Small intestine (tissue), 7 donors: ENCODE measurements around the gene REXO4. TPM values are rescaled to one million over a fixed set of nuclear protein-coding genes. Genes with fewer than 3 reads are reported as not detected.
A peak's percentile ranks its signal among the peaks of the same experiment; 100 is the strongest.

ENCODE experiments used
- DNase-seq, 2 donors: peaks; one replicate each; pipeline versions ENCODE4 v3.0.0 to v3.0.0-alpha.2; 2013
- FAIRE-seq: peaks from 2 replicates; lab custom pipeline; 2012; peaks lifted over from hg19 to GRCh38; lab: Jason Lieb, UNC
- H3K27ac ChIP-seq, 3 donors: one replicate each; pipeline ENCODE4 v1.5.1; 2013; ENCODE audit warnings: low read length in 2 of 3, mild to moderate bottlenecking in 2 of 3, control low read depth in 1 of 3, inconsistent platforms in 1 of 3, low read depth in 1 of 3, moderate library complexity in 1 of 3
- H3K27me3 ChIP-seq, 3 donors: one replicate each; pipeline ENCODE4 v1.6.1; 2013; ENCODE audit warnings: low read length in 3 of 3, inconsistent platforms in 1 of 3; ENCODE audit not compliant: control insufficient read depth in 3 of 3, insufficient read depth in 3 of 3
- H3K36me3 ChIP-seq, 3 donors: one replicate each; pipeline ENCODE4 v1.6.1; 2013; ENCODE audit warnings: low read length in 3 of 3, inconsistent platforms in 1 of 3, low read depth in 1 of 3, mild to moderate bottlenecking in 1 of 3, moderate library complexity in 1 of 3; ENCODE audit not compliant: control insufficient read depth in 3 of 3, insufficient read depth in 2 of 3
- H3K4me1 ChIP-seq, 3 donors: one replicate each; pipeline ENCODE4 v1.6.1; 2013; ENCODE audit warnings: low read length in 2 of 3, inconsistent platforms in 1 of 3, low read depth in 1 of 3, mild to moderate bottlenecking in 1 of 3, moderate library complexity in 1 of 3; ENCODE audit not compliant: control insufficient read depth in 3 of 3, insufficient read depth in 2 of 3
- H3K4me3 ChIP-seq, 3 donors: one replicate each; pipeline ENCODE4 v1.5.1; 2013; ENCODE audit warnings: low read length in 3 of 3, control low read depth in 1 of 3, inconsistent platforms in 1 of 3, low read depth in 1 of 3, mild to moderate bottlenecking in 1 of 3, moderate library complexity in 1 of 3
- H3K9me3 ChIP-seq, 2 donors: one replicate each; pipeline ENCODE4 v1.6.1; 2013; ENCODE audit warnings: low read depth in 1 of 2, low read length in 1 of 2; ENCODE audit not compliant: control insufficient read depth in 2 of 2, insufficient read depth in 1 of 2
- WGBS, 3 donors: extraction: QIAGEN DNeasy Blood & Tissue Kit; methylation state at CpG; one replicate each; pipeline ENCODE4 v1.1.7; 2013; 5-methylcytosine and 5-hydroxymethylcytosine counted together
- polyA plus RNA-seq, 4 donors: library from polyadenylated mRNA; stranded (reverse) in 3 of 4; unstranded in 1 of 4; fragments of 200-250 nt in 3 of 4; fragments of 120-200 nt in 1 of 4; gene quantifications; one replicate each; pipeline versions ENCODE4 v1.2.1 to v1.2.3, GENCODE V29; 2013
- donor health status: healthy with polysubstance abuse.
- donor health status: control.
- donor health status: control.
- donor health status: Bipolar disorder and iron deficiency.
- donor health status: healthy.

The REXO4 gene
- polyA plus RNA-seq, 4 donors, result 18.9 to 25.7 (median 21.5) TPM

DNA sequence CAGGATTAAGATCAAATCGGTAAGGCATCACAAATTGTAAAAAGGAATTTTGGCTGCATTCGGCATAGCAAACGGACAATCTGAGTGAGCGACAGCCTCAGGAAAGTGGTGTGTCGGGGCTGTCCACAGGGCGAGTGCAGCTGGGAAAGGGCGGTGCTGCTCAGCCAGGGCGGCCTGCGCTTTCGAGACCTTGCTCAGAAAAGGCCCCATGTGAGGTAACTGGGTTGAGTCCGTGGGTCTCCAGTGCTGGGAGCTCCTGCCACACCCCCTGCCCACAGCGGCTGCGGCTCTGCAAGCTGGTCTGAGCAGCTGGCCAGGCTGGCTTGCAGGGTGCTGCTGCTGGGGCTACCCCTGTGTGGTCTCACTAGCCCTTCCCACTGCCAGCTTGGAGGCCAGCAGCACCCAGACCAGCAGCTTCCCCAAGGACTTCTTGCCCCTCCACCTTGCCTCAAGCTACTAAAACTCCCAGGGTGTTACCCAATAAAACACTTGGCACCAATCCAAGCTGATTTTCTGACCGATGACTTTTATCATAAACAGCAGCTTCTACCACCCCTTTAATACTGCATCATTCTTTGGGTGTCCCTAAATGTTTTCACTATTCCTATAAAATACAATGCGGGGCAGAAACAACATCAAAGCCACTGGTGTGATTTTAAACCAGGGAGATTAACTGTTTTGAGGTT, 55.3 kb downstream of the REXO4 start:
- Histone ChIP-seq H3K4me1 (peaks cover 0 to 58% (median 7%) of the 10 kb centered on the region in 3 donors), H3K27ac (peak overlapping the region in 1 of 3 donors; percentile 4), H3K27me3 (no peaks in the 10 kb centered on the region), H3K36me3 (peaks cover 5 to 95% (median 37%) of the 10 kb centered on the region in 3 donors), H3K4me3 (no peak overlapping the region), H3K9me3 (no peaks in the 10 kb centered on the region)
- 84 to 91% (median 88%) methylated on average over 15 of the region's 15 CpGs for WGBS, 3 donors
- DNase-seq (no peak), FAIRE-seq (no peak)

DNA sequence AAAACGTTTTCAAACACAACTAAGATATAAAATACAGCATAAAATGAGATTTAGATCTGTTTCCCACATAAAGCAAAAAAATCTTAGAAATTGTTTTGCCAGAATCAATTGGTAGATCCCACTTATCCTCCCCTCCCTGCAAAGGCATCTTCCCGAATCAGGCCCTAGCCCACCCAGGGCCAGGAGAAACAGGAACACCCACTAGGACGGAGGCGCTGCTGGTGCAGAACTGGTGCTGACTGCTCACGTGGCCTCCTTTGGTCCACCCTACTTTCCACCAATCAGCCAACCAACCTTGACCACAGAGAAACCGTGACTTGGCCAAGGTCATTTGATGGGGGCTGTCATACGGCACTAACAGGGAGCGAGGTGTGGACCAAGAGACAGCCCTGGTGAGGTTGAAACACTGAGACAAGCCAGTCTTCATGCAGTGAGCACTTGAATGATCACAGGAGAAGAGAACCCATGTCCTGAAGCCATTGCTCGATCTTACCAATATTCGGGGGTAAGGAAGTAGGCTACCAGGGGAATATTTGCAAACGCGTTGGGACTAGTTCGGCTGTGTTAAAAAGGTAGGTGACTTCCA, 56.2 kb downstream of the REXO4 start:
- Histone ChIP-seq H3K36me3 (peaks cover 5 to 90% (median 29%) of the 10 kb centered on the region in 3 donors), H3K4me1 (peaks cover 0 to 56% (median 2%) of the 10 kb centered on the region in 3 donors), H3K27ac (peak overlapping the region in 1 of 3 donors; percentile 4), H3K9me3 (no peaks in the 10 kb centered on the region), H3K27me3 (no peaks in the 10 kb centered on the region), H3K4me3 (no peak overlapping the region)
- 79 to 85% (median 83%) methylated on average over 13 of the region's 13 CpGs for WGBS, 3 donors
- DNase-seq, result no peak
- no peak for FAIRE-seq

DNA sequence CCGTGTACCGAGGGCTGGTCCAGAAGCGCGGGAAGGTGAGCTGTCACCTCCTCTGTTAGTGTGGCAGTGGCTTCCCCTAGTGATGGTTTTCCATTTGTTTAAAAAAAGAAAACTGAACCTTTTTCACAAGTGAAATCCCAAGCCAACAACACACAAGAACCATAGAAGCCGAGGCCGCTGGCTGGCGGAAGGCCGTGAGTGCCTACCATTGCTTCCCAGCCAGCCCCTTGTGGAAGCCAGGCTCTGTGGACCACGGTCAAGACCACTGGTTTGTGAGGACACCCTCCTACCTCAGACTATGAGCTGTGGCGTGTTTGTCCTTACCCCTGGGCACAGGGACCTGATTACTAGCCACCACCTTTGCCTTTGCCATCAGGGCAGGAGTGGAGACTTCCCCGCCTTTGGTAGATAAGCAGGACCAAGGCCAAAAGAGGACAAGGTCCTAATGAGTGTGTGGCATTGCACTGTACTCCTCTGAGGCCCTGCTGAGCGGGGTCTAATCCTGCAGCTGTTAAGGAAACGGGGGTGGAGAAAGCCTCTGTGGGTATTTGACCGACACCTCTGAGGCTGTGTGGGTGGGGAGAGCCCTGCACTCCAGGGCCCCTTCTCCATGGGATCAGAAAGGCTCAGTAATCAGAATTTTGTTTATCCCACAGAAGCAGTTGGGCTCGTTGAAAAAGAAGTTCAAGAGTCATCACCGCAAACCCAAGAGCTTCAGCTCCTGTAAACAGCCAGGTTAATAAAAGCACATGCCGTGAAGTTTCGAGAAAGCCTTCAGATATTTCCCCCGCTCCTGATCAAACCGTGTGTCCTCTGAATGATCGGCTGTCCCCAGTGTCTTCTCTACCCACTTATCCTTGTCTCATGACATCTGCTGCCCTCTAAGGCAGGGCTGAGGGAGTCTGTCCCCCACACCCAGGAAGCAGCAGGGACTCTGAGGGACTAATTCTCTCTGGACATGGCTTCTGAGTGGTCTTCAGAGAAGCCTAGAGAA, 57.1 kb downstream of the REXO4 start:
- peak overlapping the region; percentile 10 to 67 (median 52) for H3K27ac ChIP-seq
- H3K36me3 ChIP-seq, result peaks cover 5 to 84% (median 21%) of the 10 kb centered on the region in 3 donors
- H3K27me3 ChIP-seq, result no peaks in the 10 kb centered on the region
- H3K4me3 ChIP-seq, result no peak overlapping the region
- FAIRE-seq (no peak), DNase-seq (peak in 1 of 2 donors; percentile 92)
- no peaks in the 10 kb centered on the region for H3K9me3 ChIP-seq
- WGBS, 3 donors, result 47 to 68% (median 55%) methylated on average over 21 of the region's 21 CpGs
- H3K4me1 ChIP-seq, result peaks cover 0 to 53% (median 2%) of the 10 kb centered on the region in 3 donors

DNA sequence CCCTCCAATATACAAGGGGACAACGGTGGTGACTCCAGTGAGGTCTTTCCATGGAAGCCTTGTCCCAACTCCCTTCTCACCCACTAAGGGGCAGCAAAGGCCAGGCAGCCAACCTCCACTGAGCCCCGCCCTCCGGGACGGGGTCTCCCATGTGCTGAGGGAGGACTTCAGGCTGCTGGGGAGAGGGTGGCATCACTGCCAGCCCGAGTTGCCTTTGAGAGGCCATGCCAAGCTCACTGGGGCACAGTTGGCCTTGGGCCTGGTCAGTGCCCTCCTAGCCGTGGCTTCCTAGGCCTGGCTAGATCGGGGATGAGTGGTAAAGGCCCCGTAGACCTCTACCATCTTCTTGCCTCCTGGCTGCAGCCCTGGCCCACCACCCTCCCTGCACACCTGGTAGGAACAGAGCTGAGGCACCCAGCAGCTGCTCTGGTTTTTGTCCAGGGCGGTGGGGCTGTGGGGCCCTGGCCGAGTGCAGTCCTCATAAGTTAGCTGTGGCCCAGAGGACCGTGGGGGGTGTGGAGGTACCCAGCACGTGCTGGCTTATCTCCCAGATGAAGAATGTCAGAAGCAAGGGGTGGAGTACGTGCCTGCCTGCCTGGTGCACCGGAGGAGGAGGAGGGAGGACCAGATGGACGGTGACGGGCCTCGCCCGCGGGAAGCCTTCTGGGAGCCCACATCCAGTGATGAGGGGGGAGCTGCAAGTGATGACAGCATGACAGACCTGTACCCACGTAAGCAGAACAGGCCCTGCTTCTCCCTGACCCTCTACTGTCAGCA, 58.2 kb downstream of the REXO4 start:
- Histone ChIP-seq H3K4me1 (peaks cover 2 to 56% (median 2%) of the 10 kb centered on the region in 3 donors), H3K4me3 (no peak overlapping the region), H3K9me3 (no peaks in the 10 kb centered on the region), H3K27ac (peak overlapping the region in 1 of 3 donors; percentile 46), H3K27me3 (no peaks in the 10 kb centered on the region), H3K36me3 (peaks cover 3 to 77% (median 16%) of the 10 kb centered on the region in 3 donors)
- no peak for FAIRE-seq
- WGBS, 3 donors, result 39 to 62% (median 53%) methylated on average over 18 to 20 of the region's 20 CpGs
- peak in 1 of 2 donors; percentile 37 for DNase-seq

DNA sequence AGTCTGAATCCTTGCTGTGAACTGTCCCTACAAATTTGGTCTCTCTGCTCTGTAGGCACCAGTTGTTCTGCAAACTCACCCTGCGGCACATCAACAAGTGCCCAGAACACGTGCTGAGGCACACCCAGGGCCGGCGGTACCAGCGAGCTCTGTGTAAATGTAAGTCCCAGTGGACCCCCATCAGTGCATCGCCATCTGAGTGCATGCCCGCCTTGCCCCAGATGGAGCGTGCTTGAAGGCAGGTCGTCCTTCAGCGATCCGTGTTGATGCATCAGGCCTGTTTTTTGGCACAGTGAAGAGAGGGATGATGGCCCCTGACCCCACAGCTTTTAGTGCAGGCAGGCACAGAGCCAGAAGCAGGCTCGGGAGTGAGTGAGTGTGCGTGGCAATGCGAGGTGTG, 60.2 kb downstream of the REXO4 start:
- Histone ChIP-seq H3K4me3 (peak overlapping the region in 1 of 3 donors; percentile 69), H3K27ac (no peak overlapping the region), H3K4me1 (peaks cover 2 to 56% (median 2%) of the 10 kb centered on the region in 3 donors), H3K36me3 (peaks cover 0 to 78% (median 8%) of the 10 kb centered on the region in 3 donors), H3K27me3 (no peaks in the 10 kb centered on the region), H3K9me3 (no peaks in the 10 kb centered on the region)
- FAIRE-seq, result no peak
- WGBS, 3 donors, result 80 to 84% (median 84%) methylated on average over 14 of the region's 14 CpGs
- DNase-seq, result no peak

DNA sequence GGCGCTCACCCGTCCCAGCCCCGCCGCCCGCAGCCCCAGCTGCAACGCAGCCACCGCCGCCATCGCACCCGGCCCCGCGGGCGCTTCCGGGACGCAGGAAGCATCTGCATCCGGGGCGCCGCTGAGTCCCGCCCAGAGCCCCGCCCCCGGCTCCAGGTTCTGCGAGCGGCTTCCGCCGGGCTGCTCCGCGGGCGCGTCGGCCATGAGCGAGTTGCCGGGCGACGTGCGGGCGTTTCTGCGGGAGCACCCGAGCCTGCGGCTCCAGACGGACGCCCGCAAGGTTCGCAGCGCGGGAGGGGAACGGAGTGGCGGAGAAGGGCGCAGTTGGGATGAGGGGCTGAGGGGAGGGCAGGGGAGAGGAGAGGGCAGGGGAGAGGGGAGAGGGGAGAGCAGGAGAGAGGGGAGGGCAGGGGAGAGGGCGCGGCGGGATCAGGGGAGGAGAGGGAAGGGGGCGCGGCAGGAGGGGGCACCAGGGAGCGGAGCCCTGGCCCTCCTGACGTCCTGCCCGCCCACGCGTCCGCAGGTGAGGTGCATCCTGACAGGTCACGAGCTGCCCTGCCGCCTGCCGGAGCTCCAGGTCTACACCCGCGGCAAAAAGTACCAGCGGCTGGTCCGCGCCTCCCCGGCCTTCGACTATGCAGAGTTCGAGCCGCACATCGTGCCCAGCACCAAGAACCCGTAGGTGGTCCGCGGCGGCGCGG, 61.3 kb downstream of the REXO4 start, which contains the start of the genes SURF1 and SURF2:
SURF1 (minus strand) TSS at position 97 of the 701 bp plus-strand sequence; CDS start at position 63, 34 bp downstream.
SURF2 (plus strand) TSS at position 160 of the 701 bp plus-strand sequence; CDS start at position 203, 43 bp downstream.
- Histone ChIP-seq H3K27me3 (no peaks in the 10 kb centered on the region), H3K36me3 (peaks cover under 1 to 78% (median 7%) of the 10 kb centered on the region in 3 donors), H3K9me3 (no peaks in the 10 kb centered on the region), H3K4me1 (peaks cover 0 to 52% (median 2%) of the 10 kb centered on the region in 3 donors), H3K4me3 (peak within 1 kb of the TSS; percentile 77 to 82 (median 79)), H3K27ac (peak within 1 kb of the TSS; percentile 15 to 75 (median 49))
- DNase-seq (peak; percentile 86 to 95), FAIRE-seq (no peak)
- WGBS, 3 donors, result 0 to 1% (median 1%) methylated on average over 46 to 78 of the region's 78 CpGs
